Medulla oblongata (tissue), 1 donor: ENCODE data around the gene ADCY5.

ENCODE experiments used
- DNase-seq: peaks from one replicate; pipeline ENCODE4 v3.0.0-alpha.2; 2015; ENCODE audit errors: extremely low spot score

ADCY5 gene

DNA sequence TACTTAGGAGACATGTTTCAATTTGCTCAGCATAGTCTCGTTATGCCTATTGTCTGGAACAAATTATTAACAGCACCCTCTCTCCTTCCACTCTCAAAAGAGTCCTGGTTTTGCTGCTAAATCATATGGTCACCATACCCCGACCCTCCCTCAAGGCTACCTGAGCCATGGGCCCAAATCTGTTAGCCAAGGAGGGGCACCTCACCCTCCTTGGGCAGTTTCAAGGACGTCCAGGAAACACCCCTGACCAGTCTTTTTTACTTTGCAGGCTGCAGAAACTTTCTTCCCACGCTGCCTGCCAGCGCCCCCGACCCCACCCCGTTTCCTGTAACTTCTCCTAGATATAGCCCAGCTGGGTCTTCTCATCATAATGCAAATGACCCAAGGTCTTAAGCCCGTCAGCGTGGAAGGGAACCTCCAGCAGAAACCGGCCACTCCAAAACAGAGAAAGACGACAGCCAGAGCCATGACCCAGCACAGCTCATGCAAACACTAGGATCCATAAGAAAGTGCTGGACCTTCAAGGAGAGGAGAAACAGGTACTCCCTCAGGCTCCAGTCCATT lies 62.3 kb downstream of the ADCY5 start:
- DNase-seq, result no peak

DNA sequence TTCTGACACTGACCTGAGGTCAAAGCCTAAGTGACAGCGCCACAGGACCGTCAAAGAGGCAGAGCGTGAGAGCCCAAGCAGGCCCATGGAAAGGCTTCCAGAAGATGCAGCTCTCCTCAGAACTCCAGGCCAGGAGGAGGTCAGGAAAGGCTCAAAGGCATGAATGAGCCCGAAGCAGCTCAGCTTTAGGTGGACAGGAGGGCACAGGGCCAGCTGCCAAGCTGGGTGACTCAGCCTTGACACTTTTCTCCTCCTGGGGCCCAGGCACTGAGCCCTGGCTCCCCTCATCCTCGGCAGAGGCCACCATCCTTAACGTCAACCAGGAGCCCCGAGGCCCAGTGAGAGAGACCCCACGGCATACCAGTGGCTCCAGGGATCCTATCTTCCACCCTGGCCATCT lies 62.9 kb downstream of the ADCY5 start:
- no peak for DNase-seq

DNA sequence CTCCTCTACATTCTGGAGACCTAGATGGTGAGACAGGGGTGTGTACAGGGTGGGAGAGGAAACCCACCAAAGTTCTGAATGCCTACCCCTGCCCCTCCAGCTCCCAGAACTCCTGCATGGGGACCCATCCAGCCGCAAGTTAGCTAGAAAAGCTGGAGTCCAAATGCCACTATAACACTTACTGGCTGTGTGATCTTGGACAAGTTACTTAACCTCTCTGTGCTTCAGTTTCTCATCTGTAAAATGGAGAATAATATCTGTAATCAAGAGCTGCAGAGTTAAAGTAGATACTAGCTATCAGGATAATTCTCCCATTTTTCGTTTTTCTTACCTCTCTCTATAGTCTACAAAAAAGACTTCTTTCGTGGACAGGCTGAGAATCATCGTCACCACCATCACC lies 63.4 kb downstream of the ADCY5 start:
- no peak for DNase-seq

DNA sequence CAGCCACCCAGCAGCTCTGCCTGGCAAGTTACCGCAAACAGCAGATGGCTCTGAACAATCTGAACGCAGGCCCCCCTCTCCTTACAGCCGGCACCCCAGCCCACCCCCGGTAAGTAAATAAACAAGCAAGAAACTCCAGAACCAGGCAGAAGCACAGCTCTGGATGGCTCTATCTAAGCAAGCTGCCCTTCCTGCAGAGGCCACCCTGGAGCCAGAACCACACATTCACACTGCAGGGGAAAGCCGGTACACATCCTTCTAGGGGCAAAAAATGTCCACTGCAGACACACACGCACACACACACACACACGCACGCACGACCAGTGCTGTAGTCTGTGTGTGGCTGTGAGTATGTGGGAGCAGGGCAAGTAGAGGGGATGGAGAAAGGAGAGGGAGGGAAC lies 63.9 kb downstream of the ADCY5 start:
- DNase-seq, result no peak

DNA sequence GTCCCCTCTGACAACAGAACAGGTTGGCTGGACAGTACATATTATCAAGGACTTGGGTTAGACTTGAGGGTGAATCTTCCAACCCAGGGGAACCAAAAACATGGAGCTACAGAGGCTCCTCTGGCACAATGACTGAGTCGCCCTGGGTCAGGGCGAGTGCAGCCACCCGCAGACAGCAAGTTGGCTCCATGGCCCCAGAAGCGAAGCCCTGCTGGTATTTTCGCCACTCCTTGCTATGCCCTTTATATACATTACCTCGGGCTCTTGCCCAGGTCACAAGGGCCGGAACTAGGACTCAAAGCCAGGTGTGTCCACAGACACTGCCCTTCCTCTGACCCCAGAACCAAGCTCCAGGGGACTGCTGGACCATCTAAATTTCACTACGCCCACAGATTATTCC lies 64.6 kb downstream of the ADCY5 start:
- DNase-seq, result no peak

DNA sequence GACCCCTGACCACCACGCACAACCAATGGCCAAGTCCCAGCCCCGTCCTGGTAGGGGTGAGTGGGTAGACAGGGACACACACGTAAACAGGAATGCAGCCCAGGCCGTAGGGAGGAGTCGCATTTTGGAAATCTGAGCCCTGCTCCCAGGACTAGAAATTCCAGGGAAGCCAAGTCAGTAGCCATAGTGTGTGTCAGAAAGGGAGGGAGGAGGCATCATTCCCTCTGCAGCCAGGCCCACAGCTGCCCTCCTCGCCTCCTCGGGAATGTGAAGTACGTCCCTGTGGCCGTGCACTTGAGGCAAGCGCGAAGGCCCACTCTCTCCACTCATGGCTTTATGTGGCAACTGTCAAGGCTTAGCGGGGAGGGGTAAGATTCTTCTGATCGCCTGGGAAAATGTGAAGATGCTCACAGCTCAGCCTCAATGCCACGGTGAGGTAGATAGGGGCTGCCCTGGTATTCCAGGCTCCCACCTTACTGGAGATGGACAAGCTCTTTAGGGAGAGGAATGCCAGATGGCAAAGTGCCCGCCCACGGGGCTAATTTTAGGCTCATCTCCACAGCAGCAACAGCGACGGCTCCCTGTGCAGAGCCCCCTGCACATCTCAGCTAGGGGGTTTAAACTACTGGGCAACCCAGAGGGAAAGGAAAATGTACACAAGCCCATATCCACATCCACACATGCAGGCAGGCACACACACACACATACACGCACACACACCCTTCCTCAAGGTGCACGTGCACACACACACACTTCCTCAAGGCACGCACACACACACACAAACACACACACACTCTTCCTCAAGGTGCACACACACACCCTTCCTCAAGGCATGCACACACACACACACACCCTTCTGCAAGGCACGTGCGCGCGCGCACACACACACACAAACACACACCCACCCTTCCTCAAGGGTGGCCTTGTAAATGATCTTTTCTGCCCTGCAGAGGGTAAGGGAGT lies 65.5 kb downstream of the ADCY5 start:
- no peak for DNase-seq

DNA sequence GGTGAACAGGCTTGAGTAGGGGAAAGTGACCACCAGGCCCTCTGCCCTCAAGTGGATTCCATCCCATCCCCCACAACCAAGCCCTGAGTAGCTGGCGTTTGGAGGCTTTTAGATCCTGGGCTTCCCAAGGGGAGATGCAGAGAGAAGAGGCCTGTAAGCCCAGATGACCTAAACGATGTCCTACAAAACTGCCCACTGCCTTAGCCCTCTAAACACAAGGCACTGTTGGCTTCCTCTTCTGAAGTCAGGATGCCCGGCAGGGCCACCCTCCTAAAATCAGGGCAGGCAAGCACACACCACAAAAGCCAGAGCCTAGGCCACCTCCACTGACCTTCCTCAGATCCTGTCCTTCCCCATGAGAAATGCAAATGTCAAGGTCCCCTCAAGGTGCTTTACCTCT lies 68.6 kb downstream of the ADCY5 start:
- DNase-seq, result no peak

DNA sequence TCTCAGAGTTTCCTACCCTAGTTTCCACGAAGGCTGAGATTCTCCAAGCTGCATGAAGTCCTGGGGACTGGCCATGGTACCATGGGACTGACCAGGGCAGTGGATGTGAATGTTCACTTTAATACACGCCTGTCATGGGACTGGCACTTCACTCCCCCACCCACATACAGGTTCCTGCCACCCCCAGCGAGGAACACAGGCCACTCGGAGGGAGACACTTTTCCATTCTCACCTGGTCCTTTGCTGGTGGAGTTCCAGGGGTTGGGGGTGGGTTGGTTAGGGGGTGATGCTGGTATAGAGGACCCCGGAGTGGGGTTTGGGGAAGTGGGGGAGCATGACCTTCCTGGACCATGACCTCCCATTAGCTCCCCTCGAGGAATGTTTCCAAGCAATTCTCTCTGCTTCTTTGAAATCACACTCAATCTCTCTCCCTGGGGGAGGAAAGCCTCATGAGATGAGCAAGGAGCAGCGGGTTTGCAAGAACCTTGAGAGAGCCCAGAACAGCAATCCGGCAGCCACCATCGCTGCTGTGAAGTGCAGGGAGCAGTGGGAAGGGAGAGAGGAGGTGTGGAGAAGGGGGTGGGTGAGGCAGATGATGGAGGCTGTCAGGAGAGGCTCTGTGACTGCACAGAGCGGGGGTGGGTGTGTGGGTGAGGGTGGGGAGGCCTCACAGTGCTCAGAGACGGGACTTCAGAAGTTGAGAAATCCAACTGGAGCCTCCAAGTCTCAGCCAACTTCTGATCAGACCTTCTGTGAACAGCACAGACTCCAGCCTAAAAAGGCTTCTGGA lies 69.7 kb downstream of the ADCY5 start:
- DNase-seq, result no peak

DNA sequence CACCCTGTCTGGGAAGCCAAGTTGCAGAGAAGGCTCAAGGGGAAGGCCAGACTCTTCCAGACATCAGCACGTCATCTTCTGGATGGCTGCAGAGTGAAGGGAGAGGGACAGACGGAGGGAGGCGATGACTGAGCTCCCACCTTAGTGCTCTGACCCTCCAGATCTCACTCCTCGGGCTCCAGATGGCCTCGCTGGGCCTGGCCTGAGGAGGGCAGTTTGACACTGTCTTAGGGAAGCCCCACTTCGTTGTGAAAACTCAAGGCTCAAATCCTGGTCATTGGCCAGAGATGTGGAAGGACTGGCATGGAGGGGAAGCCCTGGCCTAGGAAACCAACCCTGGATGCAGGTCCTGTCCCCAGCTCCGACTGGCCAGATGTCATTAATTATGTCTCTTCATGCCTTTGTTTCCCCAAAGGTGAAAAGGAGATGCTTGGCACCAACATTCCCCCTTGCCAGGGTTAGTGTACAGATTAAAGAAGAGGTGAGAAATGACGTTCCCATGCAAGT lies 70.4 kb downstream of the ADCY5 start:
- DNase-seq, result no peak

DNA sequence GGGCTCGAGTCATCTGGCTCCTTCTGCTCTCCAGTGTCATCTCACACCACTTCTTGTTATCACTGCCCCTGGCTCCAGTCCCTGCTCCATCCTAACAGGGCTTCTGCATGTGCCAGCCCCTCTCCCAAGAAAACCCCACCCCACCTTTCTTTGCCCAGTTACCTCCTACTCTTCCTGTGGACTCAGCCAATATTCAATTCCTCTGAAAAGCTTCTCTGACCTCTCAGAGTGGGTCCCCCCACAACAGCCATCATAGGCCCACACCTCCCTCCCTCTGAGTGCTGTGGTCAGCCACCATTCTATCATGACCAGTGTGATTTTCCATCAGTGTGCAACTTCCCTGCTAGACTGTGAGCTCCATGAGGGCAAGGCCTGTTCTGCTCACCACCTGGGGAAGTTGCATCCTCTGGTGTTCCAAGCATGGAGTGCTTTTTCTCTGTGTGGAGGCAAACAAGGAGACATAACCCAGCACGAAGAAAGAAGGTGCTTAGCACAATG lies 71.6 kb downstream of the ADCY5 start:
- no peak for DNase-seq

DNA sequence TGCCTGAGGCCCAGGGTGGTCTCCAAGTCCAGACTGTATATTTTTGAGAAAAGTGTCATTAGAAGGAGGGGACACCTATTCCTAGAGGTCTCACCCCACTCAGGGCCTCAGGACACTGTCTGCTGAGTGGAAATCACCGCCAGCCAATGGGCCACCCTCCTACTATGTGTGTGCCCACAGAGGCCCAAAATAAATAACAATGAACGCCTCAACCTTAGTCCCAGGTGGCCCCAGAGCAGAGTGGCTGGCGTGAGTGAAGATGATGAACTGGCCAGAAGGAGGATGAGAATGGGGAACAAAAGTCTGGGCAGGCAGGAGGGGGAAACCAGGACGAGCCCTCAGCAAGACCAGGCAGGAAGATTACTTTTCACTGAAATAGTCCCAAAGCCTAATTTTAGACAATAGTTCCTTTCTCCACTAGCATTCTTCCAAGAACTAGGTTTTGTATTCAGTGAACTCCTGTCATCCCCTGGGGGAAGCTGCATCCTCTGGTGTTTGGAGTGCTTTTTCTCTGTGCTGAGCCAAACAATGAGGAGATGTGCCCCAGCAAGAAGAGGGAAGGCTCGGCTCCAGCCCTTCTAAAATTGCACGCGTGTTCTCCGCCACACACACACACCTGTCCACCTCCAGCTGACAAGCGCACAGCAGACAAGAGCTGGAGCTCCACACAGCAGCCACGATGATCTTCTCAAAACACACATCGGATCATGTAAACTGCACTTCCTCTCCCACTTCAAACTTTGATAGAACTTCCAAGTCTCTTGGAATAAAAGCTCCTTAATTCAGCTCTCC lies 72.2 kb downstream of the ADCY5 start:
- DNase-seq, result no peak

DNA sequence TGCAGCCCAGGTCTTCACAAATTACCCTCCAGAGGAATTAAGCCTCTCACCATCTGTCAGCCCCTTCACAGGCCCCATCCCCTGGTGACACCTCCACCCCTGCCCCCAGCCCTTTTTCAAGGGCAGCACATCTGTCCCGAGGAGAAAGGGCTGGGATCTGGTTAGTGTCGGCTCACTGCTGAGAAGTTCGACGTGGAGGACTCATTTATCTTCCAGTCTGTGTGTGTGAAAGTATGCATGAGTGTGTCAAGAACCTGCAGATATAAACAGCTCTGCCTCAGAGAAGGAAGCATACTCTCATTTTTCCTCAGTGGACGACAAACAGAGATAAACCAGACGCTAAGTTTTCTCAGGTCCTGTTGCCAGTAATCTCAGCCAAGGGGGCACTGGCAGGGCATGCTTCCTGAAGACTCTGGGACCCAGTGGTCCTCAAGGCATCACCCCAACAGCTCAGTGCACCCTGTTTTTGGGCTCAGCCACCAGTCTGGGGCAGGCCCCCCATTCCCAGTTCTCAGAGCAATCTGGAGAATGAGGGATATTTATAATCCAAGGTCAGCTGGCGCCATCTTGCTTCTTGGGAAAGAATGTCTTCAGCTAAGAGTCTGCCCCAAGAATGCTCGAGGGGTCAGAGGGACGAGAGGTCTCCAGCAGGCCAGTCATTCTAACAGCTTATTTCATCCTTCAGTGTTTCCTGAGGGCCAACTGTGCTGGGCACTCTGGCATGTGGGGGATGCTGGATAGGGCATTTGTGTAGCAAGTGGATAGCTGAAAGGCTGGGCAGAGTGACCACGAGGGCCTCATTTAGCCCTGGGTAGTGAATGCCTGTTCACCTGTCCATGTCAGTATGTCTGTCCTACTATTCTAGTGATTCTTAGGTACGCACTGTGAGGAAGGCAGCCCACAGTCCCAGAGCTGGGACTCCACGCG lies 73.6 kb downstream of the ADCY5 start:
- no peak for DNase-seq

DNA sequence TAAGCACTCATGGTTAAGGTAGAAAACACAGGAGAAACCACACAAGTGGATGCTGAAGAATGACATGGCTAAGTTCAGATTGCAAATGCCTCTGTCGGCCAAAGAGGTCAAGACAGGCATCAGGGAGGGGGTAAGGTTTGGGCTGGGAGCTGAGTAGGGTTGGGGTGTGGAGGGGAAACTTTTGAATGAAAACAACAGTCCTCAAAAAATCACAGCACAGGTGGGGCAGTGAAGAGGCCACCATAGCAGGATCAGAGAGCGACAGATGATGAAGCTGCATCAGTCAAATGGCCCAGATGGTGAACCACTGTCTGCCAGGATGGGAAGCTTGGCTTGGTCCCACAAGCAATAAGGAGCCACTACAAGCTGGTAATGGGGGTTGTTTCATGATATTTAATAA lies 74.9 kb downstream of the ADCY5 start:
- no peak for DNase-seq

DNA sequence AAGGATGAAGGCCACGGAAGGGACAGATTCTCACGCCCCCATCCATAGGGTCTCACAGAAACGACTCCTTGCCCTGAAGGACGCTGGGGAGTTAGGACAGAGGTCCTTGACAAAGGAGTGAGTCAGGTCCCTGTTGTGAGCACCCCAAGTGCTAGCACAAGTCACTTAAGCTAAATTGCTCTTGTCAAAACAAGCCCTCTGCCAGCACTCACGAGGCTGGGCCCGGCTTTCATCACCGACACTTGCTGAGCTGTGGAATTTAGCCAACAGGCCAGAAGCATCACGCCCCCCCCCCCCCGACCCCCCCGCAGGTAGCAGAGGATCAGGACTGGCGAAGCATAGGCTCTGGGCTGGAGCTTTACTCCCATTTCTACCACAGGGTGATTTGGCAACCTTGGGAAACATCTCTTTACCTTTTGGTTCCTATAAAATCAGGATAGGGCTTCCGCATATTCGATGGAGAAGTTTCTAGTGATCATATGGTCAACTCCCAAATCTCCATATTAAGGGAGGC lies 75.4 kb downstream of the ADCY5 start:
- no peak for DNase-seq

DNA sequence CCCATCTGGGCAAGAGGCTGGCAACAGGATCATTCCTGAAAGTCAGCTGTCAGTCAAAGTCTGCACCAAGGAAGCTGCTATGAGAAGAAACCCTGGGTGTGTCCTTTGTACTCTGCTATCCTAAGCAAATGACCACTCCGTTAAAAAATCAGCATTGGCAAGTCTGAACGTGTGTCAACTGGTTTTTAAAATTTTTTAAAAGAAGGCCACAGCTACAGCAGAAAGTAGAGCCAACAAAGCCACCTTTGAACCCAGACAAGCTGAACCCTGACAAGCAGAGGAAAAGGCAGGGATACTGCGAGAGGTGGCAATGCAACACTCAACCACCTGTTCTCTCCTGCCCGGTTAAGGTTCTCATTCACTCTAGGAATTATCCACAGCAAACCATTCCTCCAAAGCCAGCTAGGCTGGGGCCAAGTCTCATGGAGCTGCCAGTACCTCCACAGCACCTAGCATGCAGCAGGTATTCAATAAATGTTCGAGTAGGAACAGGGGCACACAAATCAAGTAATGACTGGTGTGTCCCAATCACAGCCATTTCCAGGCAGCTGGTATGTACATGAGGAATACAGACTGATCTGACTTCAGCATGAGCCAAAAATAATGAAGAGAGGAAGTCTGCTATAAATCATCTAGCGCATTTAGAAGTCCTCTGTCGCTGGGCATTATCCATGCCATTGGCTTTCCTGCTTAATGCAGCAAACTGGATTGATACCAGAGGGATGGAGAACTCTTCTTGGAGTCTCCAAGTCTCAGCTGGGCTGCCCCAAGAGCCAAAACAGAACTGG lies 76.0 kb downstream of the ADCY5 start:
- no peak for DNase-seq

DNA sequence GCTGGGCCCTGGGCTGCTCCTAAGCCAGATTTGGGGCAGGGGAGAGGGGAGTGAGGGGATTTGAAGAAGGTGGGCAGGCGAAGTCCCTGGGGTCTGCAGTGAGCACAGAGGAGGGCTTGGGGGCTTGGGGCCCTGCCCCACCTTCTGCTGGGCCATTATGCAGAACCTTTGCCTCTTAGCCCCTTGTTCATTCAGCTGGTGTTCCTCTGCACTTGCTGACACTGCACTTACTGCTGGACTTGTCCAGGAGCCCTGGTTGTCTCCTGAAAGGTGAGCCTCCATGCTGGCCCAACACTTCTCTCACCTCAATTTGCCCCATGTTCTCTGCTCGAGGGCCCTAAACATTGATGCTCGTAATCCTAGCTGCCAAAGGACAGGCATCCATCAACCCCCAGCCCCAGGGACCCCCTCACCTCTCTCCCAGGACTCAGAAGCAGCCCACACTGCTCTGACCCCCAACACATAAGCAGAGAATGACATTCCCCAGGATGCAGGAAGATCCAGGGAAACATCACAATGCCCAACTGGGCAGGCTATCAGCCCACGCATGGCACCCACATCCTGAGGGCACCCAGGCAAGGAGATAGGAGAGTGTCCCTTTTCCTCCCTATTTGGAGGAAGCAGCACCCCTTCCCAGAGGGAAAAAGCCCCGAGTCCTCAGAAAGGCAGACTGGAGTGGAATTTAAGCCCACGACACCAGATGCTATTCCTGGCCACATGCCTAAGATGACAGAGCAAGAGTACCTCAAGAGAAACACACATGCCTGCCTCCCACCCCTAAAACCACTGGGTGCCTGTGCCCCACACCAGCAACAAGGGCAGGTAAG lies 76.8 kb downstream of the ADCY5 start:
- DNase-seq, result no peak

DNA sequence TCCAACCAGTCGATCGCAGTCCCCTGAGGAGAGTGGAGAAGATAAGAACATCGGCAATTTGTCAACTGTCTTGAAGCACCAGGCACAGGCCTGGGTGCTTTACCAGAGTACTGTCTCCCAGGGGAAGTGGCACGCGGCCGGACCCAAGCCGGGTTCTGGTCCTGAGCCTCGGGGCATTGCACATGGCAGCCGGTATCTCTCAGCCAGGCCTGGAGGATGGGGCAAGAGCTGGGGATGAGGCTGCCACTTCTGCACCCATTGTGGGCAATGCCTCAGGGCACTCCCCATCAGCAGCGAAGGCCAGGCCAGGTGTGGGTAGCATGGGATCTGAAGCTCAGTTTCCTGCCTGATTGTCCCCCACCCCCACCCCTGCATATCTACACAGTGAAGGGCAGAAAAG lies 77.5 kb downstream of the ADCY5 start:
- no peak for DNase-seq

DNA sequence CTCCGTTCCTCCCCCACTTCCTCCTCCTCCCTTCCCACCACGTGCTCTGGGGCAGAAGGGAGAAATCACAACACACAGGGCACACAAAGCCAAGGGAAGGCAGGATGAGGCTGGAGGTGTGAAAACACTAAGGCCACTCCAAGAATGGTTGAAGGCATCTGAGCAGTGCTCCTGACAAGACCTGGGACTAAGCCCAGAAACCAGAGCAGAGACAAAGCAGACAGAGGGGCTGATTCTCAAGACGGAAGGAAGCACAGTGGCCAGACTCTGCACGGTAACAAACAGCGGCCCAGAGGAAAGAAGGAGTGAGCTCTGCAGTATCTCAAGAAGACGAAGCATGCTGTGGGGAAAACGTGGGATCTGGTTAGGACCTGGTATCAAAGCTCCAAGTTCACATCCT lies 78.1 kb downstream of the ADCY5 start:
- no peak for DNase-seq
